ENCODE data around the gene QRFP. TPM values are rescaled to one million over a fixed set of nuclear protein-coding genes. Genes with fewer than 3 reads are reported as not detected.
A peak's percentile ranks its signal among the peaks of the same experiment; 100 is the strongest.

Gene QRFP
- total and polyA plus RNA-seq, 2 of the 8 experiments (the other 6 are each of a cell fraction or from before 2014, with no cell fraction given), result not detected

GRCh38 chr9:130932255-130933079, 35.9 kb upstream of the QRFP start:
- H2BK20ac ChIP-seq (ENCODE audit: low read length), result no peak overlapping the region
- peak overlapping the region; percentile 32; the same call in 1 of the 2 replicates for H2BK5ac ChIP-seq (ENCODE audit: low read depth, low read length)
- no peaks in the 10 kb centered on the region for H4K20me1 ChIP-seq (replicated peaks in 1 of 2; ENCODE audit: control insufficient read depth in 1 of 2, insufficient read depth in 2 of 2, low read length in 2 of 2)
- no peak overlapping the region for H3K23ac ChIP-seq (ENCODE audit: insufficient read length)
- no peaks in the 10 kb centered on the region for H3K9me3 ChIP-seq (ENCODE audit: insufficient read depth in 2 of 2, low read depth in 1 of 2, low read length in 1 of 2)
- no peak overlapping the region for H3K56ac ChIP-seq (replicated peaks; ENCODE audit: insufficient read length, low read depth, low read length)
- H4K8ac ChIP-seq (ENCODE audit: extremely low read depth, insufficient read depth, low read length), result no peak overlapping the region
- no peak overlapping the region for H3K4ac ChIP-seq (replicated peaks; ENCODE audit: insufficient read length, low read depth, low read length)
- peak overlapping the region; percentile 5 to 45; a peak in 3 of 4 replicates for H3K4me2 ChIP-seq (ENCODE audit: insufficient read depth in 1 of 2, low read depth in 2 of 2, low read length in 2 of 2)
- no peaks in the 10 kb centered on the region for H3K79me1 ChIP-seq (ENCODE audit: low read depth, low read length)
- DNase-seq (ENCODE audit: low read depth in 1 of 2, low spot score in 2 of 2) (no peak), FAIRE-seq (no peak)
- H3K36me3 ChIP-seq (ENCODE audit: control insufficient read depth in 2 of 4, insufficient read depth in 4 of 4, low read length in 3 of 4), result no peaks in the 10 kb centered on the region
- H3K4me1 ChIP-seq (replicated peaks in 1 of 4; ENCODE audit: control insufficient read depth in 3 of 4, insufficient read depth in 4 of 4, low read length in 3 of 4), result peaks cover 8 to 39% (median 27%) of the 10 kb centered on the region in 4 experiments
- no peak overlapping the region for H3K27ac ChIP-seq (ENCODE audit: low read depth, low read length)
- H3K18ac ChIP-seq (ENCODE audit: extremely low read depth, low read length), result no peak overlapping the region; the same call in 1 of the 2 replicates
- ChIA-PET CTCF (ENCODE audit: partially characterized antibody) (interaction anchor here (0.5 to 7.8 kb wide), 22 partner anchors 9 to 779 kb away, joined by 3 to 38 read pairs (median 4); no protein-coding TSS in a partner anchor), POLR2A (ENCODE audit: partially characterized antibody) (interaction anchor here (0.7 kb wide), 1 partner anchor 289 kb away, joined by 3 read pairs; no protein-coding TSS in a partner anchor)
- no peak overlapping the region for H2BK12ac ChIP-seq (ENCODE audit: low read depth, low read length)
- no peak overlapping the region for H3K14ac ChIP-seq (ENCODE audit: insufficient read length)
- H3K79me2 ChIP-seq (ENCODE audit: control insufficient read depth in 1 of 2, insufficient read depth in 2 of 2, low read length in 2 of 2), result no peaks in the 10 kb centered on the region
- H2BK15ac ChIP-seq (ENCODE audit: low read length), result no peak overlapping the region; the same call in 1 of the 2 replicates
- H4K5ac ChIP-seq (ENCODE audit: insufficient read length, low read depth, low read length), result no peak overlapping the region
- no peak overlapping the region for H2AFZ ChIP-seq (ENCODE audit: low read length)
- no peak overlapping the region for H2BK120ac ChIP-seq (replicated peaks; ENCODE audit: low read depth, low read length)
- peaks cover 2 to 5% (median 4%) of the 10 kb centered on the region in 4 experiments; a peak in 5 of 7 replicates for H3K27me3 ChIP-seq (replicated peaks in 1 of 4; ENCODE audit: control insufficient read depth in 3 of 4, extremely low read depth in 1 of 4, insufficient read depth in 3 of 4, low read length in 3 of 4)
- TF ChIP-seq CTCF (IDR thresholded peaks at IDR 0.05; ENCODE audit: control extremely low read depth in 1 of 3, insufficient read depth in 1 of 3, low read depth in 1 of 3, low read length in 3 of 3) (peak in 2 of 3 experiments; percentile 11 to 13; a peak in 2 of 4 replicates), CTBP2 (IDR thresholded peaks at IDR 0.05; ENCODE audit: borderline replicate concordance, insufficient read depth, insufficient read length, low read length) (peak; percentile 44), POU5F1 (IDR thresholded peaks at IDR 0.05; ENCODE audit: low read depth, low read length) (0 out of 2 replicates have a peak, but pooled peaks have one; percentile 39), RAD21 (IDR thresholded peaks at IDR 0.05 in 1 of 2, conservative IDR thresholded peaks at IDR 0.05 in 1 of 2; ENCODE audit: low read depth in 2 of 2, low read length in 2 of 2) (peak in 1 of 2 experiments; percentile 19; a peak in 2 of 4 replicates), RBBP5 (IDR thresholded peaks at IDR 0.05; ENCODE audit: borderline replicate concordance, low read depth, low read length) (no peak), SP2 (IDR thresholded peaks at IDR 0.05; ENCODE audit: low read length) (no peak)
- H4K91ac ChIP-seq (replicated peaks; ENCODE audit: insufficient read length, low read length), result no peak overlapping the region
- H2AK5ac ChIP-seq (ENCODE audit: low read depth, low read length), result no peak overlapping the region
- H3K9ac ChIP-seq (replicated peaks in 1 of 4; ENCODE audit: extremely low read depth in 1 of 4, low read depth in 3 of 4, low read length in 3 of 4), result no peak overlapping the region; a peak in 1 of 7 replicates
- H3K23me2 ChIP-seq (ENCODE audit: low read depth, low read length), result no peaks in the 10 kb centered on the region
- no peak overlapping the region; a peak in 1 of 8 replicates for H3K4me3 ChIP-seq (ENCODE audit: extremely low read depth in 1 of 4, insufficient read depth in 2 of 4, low read depth in 3 of 4, low read length in 4 of 4)
- 57% methylated on average over 21 of the region's 21 CpGs; no CpG with 5 or more reads in 1 of the 2 experiments for WGBS, 2 experiments (ENCODE audit: extremely low coverage in 1 of 2, insufficient coverage in 1 of 2, insufficient read length in 1 of 2, insufficient replicate concordance in 2 of 2, low coverage in 1 of 2, low lambda C conversion rate in 2 of 2, missing lambda C conversion rate in 1 of 2)

All from H1 (cell line).